ENCODE measurements around the gene KIAA1217.

- TF ChIP-seq CTCF (IDR thresholded peaks at IDR 0.05) (no peak), ETV6 (CRISPR knock-in tag; IDR thresholded peaks at IDR 0.05) (no peak), CDX4 (CRISPR knock-in tag; IDR thresholded peaks at IDR 0.05; ENCODE audit: borderline replicate concordance) (no peak)
Measured at GRCh38 chr10:24440817-24441797, 232.2 kb downstream of the KIAA1217 start.
